ENCODE results near the gene MAD1L1.

Gene MAD1L1

DNA sequence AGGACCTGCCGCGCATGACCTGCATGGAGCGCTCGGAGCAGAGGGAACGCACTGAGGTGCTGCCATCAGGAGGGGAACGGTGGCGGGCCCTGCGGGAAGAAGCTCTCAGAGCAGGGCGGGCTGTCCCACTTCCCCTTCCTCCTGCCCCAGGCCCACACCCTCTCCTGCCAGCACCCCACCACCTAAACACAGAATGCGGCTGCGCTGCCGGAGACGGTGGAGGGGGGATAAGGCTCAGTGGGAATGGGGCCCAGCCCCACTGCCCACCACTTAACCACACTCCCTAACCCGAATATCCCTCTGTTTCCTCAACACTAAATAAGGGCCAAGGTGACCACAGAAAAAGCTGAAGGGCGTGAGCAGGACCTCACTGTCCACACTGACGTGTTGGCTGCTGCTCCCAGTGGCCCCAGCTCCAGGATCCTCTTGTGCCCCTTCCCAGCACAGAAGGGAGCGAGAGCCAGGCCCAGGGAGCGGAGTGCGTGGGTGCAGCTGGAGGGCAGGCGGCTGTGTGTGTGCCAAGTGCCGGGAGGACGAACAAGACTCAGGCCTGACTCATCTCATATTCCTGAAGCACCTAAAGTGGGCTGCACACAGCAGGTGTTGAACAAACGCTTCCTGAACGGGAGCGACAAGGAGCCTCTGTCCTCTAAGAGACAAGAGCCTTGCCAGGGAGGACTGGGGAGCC, 116.8 kb downstream of the MAD1L1 start:
- no peak overlapping the region for H3K27ac ChIP-seq
- TF ChIP-seq, protein P1, sequence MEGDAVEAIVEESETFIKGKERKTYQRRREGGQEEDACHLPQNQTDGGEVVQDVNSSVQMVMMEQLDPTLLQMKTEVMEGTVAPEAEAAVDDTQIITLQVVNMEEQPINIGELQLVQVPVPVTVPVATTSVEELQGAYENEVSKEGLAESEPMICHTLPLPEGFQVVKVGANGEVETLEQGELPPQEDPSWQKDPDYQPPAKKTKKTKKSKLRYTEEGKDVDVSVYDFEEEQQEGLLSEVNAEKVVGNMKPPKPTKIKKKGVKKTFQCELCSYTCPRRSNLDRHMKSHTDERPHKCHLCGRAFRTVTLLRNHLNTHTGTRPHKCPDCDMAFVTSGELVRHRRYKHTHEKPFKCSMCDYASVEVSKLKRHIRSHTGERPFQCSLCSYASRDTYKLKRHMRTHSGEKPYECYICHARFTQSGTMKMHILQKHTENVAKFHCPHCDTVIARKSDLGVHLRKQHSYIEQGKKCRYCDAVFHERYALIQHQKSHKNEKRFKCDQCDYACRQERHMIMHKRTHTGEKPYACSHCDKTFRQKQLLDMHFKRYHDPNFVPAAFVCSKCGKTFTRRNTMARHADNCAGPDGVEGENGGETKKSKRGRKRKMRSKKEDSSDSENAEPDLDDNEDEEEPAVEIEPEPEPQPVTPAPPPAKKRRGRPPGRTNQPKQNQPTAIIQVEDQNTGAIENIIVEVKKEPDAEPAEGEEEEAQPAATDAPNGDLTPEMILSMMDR (conservative IDR thresholded peaks at IDR 0.05), result no peak

GRCh38 chr7:2114926-2115759, 117.6 kb downstream of the MAD1L1 start:
- H3K27ac ChIP-seq, result no peak overlapping the region
- TF ChIP-seq, protein P1 (conservative IDR thresholded peaks at IDR 0.05), result no peak

DNA sequence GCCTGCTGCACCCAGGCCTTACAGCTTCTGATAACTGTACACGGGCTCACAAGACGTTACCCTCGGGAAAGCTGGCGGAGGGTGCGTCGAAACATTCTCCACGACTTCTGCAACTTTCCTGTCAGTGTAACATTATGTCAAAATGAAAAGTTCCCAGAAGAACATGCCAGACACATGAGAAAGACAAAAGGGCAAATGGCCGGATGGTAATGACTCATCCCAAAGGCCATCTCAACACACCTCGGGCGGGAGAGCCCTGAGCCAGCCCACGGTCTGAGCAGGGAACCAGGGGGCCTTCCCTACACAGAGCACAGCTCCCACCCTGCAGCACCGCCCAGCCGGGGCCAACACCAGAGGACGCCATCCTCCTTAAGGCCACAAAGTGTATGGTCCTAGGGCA, 118.7 kb downstream of the MAD1L1 start:
- TF ChIP-seq, protein P1 (conservative IDR thresholded peaks at IDR 0.05), result no peak
- H3K27ac ChIP-seq, result no peak overlapping the region

- TF ChIP-seq, protein P1 (conservative IDR thresholded peaks at IDR 0.05), result no peak
- no peak overlapping the region for H3K27ac ChIP-seq
Observed at GRCh38 chr7:2112261-2113198, 120.2 kb downstream of the MAD1L1 start.

GRCh38 chr7:2111568-2111967, 121.2 kb downstream of the MAD1L1 start:
- TF ChIP-seq, protein P1 (conservative IDR thresholded peaks at IDR 0.05), result no peak
- no peak overlapping the region for H3K27ac ChIP-seq

- no peak overlapping the region for H3K27ac ChIP-seq
Observed at GRCh38 chr7:2110610-2111396, 121.9 kb downstream of the MAD1L1 start.

More at GRCh38 chr7:2110610-2111396, 121.9 kb downstream of the MAD1L1 start:
- TF ChIP-seq, protein P1 (conservative IDR thresholded peaks at IDR 0.05), result no peak
